HG03135 (cell line): Measurements from ENCODE around the gene RUNDC1.
A peak's percentile ranks its signal among the peaks of the same experiment; 100 is the strongest.
"Not testable (repeated sequence)": the region's sequence is repeated elsewhere in the genome, so short reads cannot be mapped to it uniquely, and the experiment has no call there.

Experiments
- ATAC-seq: cut with Tn5 transposase; IDR thresholded peaks from one replicate; pipeline ENCODE4 v1.9.1; 2021; ENCODE audit warnings: mild to moderate bottlenecking, moderate library complexity; ENCODE audit not compliant: unreplicated experiment

Gene RUNDC1

GRCh38 chr17:42980274-42980765 is at the start of gene RUNDC1:
TSS of gene RUNDC1 (plus strand) at chr17:42980565. CDS start at chr17:42980577, 12 bp downstream.
- peak; percentile 55 for ATAC-seq

DNA sequence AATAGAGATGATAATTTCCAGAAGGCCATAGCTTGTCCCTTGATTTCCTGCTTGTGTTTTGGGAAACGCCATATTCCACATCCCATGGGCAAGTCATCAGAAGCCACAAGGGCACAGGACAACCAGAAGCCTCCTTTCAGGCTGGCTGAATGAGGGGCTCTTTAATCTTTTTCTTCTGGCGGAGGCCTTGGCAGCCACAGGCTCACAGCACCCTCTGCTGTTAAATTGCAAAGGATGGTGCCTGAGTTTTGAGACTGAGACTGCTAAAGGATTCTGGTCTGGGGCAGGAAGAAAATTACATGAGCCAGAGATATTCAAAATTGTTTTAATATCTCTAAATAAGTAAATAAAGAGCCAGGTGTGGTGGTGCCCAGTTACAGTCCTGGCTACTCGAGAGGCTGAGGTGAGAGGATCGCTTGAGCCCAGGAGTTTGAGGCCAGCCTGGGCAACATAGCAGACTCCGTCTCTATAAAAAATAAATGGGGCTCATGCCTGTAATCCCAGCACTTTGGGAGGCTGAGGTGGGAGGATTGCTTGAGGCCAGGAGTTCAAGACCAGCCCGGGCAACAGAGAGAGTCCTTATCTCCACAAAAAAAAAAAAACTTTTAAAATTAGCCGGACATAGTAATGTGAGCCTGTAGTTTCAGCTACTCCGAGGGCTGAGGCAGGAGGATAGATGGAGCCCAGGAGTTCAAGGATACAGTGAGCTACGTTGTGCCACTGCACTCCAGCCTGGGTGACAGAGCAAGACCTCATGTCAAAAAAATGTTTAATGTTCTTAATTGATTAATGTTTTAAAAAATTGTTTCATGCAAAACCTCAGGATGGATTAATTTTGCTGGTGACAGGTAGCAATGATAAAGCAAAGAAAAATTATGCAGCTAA is 42.4 kb upstream of the RUNDC1 start:
- no peak for ATAC-seq

GRCh38 chr17:42944211-42944610 is 36.2 kb upstream of the RUNDC1 start:
- ATAC-seq = no peak

- no peak for ATAC-seq
Measured at GRCh38 chr17:42946812-42947211, 33.6 kb upstream of the RUNDC1 start.

GRCh38 chr17:42950044-42950783 is 30.2 kb upstream of the RUNDC1 start:
- ATAC-seq = no peak

GRCh38 chr17:42953669-42954068 is 26.7 kb upstream of the RUNDC1 start:
- ATAC-seq = no peak

GRCh38 chr17:42964161-42964932 is 16.0 kb upstream of the RUNDC1 start, which contains the start of gene AARSD1:
TSS of gene AARSD1 (minus strand) at chr17:42964454. CDS start at chr17:42964440, 14 bp downstream.
- peak; percentile 79 for ATAC-seq

GRCh38 chr17:42967925-42968324 is 12.4 kb upstream of the RUNDC1 start:
- ATAC-seq = no peak

DNA sequence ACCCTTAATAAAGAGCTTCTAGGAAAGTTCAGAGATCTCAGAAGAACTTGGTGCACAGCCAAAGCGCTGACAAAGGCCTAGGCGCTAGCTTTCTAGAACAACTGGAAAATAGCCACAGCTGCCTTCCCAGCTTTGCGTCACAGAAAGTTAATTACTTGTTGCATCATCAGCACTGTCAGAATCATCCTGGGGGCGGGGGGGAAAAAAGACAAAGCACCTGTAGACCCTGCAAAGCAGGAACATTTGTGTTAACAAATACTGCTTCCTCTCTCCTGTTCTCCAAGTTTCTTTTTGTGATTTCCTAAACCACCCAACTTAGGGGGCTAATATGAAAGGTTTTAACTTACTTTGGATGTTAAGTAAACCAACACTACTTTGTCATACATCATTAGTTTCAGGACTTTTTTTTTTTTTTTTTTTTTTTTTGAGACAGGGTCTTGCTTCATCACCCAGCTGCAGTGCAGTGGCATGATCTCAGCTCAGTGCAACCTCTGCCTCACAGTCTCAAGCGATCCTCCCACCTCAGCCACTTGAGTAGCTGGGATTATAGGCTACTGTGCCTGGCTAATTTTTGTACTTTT is 11.3 kb upstream of the RUNDC1 start:
- no peak for ATAC-seq

DNA sequence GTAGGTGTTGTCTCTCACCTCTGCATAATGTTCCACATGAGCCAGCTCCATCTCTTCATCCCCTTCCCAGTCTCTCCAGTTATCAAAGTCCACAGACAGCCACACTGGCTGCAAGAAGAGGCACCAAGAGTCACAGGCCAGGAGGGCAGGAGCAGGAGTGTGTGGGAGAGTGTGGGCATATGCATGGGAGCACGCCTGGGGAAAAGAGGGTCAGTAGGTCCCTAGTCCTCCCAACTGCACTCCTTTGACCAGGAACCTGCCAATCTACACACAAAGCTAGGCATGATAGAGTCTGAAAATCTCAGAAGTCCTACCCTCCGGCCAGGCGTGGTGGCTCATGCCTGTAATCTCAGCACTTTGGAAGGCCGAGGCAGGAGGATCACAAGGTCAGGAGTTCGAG is 8.8 kb upstream of the RUNDC1 start:
- no peak for ATAC-seq

DNA sequence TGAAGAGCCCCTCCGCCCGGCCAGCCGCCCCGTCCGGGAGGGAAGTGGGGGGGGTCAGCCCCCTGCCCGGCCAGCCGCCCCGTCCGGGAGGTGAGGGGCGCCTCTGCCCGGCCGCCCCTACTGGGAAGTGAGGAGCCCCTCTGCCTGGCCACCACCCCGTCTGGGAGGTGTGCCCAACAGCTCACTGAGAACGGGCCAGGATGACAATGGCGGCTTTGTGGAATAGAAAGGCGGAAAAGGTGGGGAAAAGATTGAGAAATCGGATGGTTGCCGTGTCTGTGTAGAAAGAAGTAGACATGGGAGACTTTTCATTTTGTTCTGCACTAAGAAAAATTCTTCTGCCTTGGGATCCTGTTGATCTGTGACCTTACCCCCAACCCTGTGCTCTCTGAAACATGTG is 7.0 kb upstream of the RUNDC1 start:
- ATAC-seq = not testable (repeated sequence)

GRCh38 chr17:42975265-42975664 is 5.1 kb upstream of the RUNDC1 start:
- no peak for ATAC-seq

GRCh38 chr17:42975701-42976100 is 4.7 kb upstream of the RUNDC1 start:
- not testable (repeated sequence) for ATAC-seq

- peak; percentile 41 for ATAC-seq
Measured at GRCh38 chr17:42979511-42980273, 673 bp upstream of the RUNDC1 start, which contains the start of gene PTGES3L. TSS of gene PTGES3L (minus strand) at chr17:42980080. CDS start at chr17:42980053, 27 bp downstream.

DNA sequence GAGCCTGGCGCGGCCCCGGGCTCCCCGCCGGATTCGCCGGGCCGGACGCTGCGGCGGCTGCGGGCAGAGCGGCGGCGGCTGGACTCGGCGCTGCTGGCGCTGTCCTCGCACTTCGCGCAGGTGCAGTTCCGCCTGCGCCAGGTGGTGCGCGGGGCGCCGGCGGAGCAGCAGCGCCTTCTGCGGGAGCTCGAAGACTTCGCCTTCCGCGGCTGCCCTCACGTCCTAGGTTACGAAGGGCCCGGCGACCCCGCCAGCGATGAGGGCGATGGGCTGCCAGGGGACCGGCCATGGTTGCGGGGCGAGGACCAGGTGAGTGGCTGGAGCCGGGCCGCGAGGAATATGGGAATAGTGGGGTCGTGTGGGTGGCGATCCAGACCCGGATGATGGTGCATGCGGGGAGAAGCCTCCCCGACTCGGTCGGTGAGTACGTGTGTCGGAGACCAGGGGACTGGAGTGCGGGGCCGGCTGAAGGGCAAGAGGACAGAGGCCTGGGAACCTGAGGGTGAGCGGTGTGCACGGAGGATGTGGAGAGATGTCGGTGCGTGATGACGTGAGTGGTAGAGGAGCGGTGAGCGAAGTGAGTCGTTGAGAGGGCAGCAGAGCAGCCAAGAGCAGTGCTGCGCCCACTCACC is 517 bp downstream of the RUNDC1 start:
- ATAC-seq = peak; percentile 53

GRCh38 chr17:42982266-42982665 is 1.9 kb downstream of the RUNDC1 start:
- ATAC-seq = no peak

GRCh38 chr17:42985225-42985624 is 4.9 kb downstream of the RUNDC1 start:
- ATAC-seq = no peak

DNA sequence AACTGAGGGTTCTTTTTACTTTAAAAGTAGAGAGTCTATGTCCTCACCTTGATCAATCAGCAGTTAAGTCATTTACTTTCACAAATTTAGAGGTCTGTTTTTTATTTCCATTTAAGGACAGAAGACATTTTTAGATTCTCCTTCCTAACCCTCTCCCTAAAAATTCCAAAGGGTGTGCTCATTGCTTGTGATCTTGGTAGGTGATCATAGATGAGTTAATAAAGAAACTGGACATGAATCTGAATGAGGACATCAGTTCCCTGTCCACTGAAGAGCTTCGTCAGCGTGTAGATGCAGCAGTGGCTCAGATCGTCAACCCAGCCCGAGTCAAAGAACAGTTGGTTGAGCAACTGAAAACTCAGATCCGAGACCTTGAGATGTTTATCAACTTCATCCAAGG is 8.8 kb downstream of the RUNDC1 start:
- no peak for ATAC-seq
